Smooth muscle cell (in vitro differentiated cells): ENCODE measurements around the gene ZEB2. TPM values are rescaled to one million over a fixed set of nuclear protein-coding genes. Genes with fewer than 3 reads are reported as not detected.
A peak's percentile ranks its signal among the peaks of the same experiment; 100 is the strongest.

Experiments
- DNase-seq: peaks from one replicate; lab custom pipeline; 2025; ENCODE audit not compliant: unreplicated experiment; lab: John Stamatoyannopoulos, UW
- H2AFZ ChIP-seq: fragments of 200-600 bp; sonication (generic); 2 replicates; pipeline ENCODE4 v1.6.0; 2016; ENCODE audit warnings: antibody characterized with exemption, low read depth, mild to moderate bottlenecking
- H3F3A ChIP-seq: fragments of 200-600 bp; sonication (generic); 2 replicates; pipeline ENCODE4 v1.6.0; 2017; ENCODE audit warnings: antibody characterized with exemption, low read depth
- H3K27ac ChIP-seq: fragments of 200-600 bp; sonication (generic); 2 replicates; pipeline ENCODE4 v1.5.1; 2016; ENCODE audit warnings: low read depth, mild to moderate bottlenecking
- H3K27me3 ChIP-seq: fragments of 200-600 bp; sonication (generic); 2 replicates; pipeline ENCODE4 v1.6.1; 2016; ENCODE audit warnings: low read depth, mild to moderate bottlenecking
- H3K36me3 ChIP-seq: fragments of 200-600 bp; sonication (generic); 2 replicates; pipeline ENCODE4 v1.5.1; 2016; ENCODE audit warnings: low read depth
- H3K4me1 ChIP-seq: fragments of 200-600 bp; sonication (generic); 2 replicates; pipeline ENCODE4 v1.5.1; 2016; ENCODE audit warnings: low read depth
- H3K4me2 ChIP-seq: fragments of 200-600 bp; sonication (generic); 2 replicates; pipeline ENCODE4 v1.6.0; 2016; ENCODE audit warnings: mild to moderate bottlenecking
- H3K4me3 ChIP-seq: fragments of 200-600 bp; sonication (generic); 2 replicates; pipeline ENCODE4 v1.5.1; 2016; ENCODE audit warnings: mild to moderate bottlenecking
- H3K79me2 ChIP-seq: fragments of 200-600 bp; sonication (generic); 2 replicates; pipeline ENCODE4 v1.6.0; 2016; ENCODE audit warnings: low read depth, mild to moderate bottlenecking
- H3K9ac ChIP-seq: fragments of 200-600 bp; sonication (generic); 2 replicates; pipeline ENCODE4 v1.6.0; 2016; ENCODE audit warnings: low read depth
- H3K9me3 ChIP-seq: fragments of 200-600 bp; sonication (generic); replicated peaks from 2 replicates; pipeline ENCODE4 v1.5.1; 2016; ENCODE audit warnings: low read depth
- H4K20me1 ChIP-seq: fragments of 200-600 bp; sonication (generic); 2 replicates; pipeline ENCODE4 v1.6.0; 2016; ENCODE audit warnings: low read depth
- WGBS: methylation state at CpG from one replicate; pipeline ENCODE4 v1.1.7; 2016; ENCODE audit warnings: low lambda C conversion rate; 5-methylcytosine and 5-hydroxymethylcytosine counted together
- polyA plus RNA-seq: library from polyadenylated mRNA; unstranded; fragments of >200 nt; fragmentation: Nextera tagmentation; extraction: Ambion mirVana; gene quantifications from 2 replicates; pipeline ENCODE4 v1.2.1, GENCODE V29; 2016
- total RNA-seq: library from RNA; depleted of rRNA; stranded (reverse); fragments of >200 nt; gene quantifications from 2 replicates; pipeline ENCODE4 v1.2.3, GENCODE V29; 2014
- TF ChIP-seq, protein P1 (sequence below): fragments of 200-600 bp; sonication (generic); IDR thresholded peaks from 2 replicates; pipeline ENCODE4 v1.5.1; 2017; ENCODE audit warnings: borderline replicate concordance, mild to moderate bottlenecking, antibody characterized with exemption; ENCODE audit not compliant: insufficient read depth, poor library complexity, severe bottlenecking

ZEB2 gene
- total and polyA plus RNA-seq, 2 experiments from 2014 or later, result 67.5 to 148 TPM

DNA sequence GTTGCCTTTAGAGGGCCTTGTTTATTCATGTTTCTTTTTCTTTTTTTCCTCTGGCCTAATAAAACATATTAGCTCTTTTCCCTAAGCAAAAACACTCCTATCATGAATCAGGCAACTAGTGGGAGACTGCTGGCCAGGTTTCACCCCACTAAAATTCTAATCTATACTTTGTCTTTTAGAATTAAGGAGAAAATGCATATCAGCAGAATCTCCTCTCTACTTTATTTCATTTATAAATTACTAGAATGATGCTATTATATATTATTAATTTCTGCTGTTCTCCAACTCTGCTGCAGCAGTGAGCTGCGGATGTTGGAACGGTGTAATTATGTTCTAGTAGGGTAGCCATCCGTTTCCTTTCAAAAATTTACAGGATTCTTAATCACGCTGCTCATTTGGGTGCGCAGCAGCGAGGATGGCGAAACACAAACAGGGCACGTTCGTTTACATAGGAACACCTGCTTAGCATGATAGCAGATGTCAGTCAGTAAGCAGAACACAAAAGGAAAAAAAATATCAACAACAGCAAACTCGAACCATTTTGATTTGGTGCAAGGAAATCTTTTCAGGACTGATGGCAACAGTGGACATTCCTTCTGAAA lies 30.5 kb downstream of the ZEB2 start:
- H3K36me3 ChIP-seq, result no peaks in the 10 kb centered on the region
- H3K4me2 ChIP-seq, result no peak overlapping the region
- H3K4me1 ChIP-seq, result peaks cover 7% of the 10 kb centered on the region
- no peak for DNase-seq
- H4K20me1 ChIP-seq, result peaks cover 94% of the 10 kb centered on the region
- H3K4me3 ChIP-seq, result no peak overlapping the region
- peak overlapping the region; percentile 60 for H3K27ac ChIP-seq
- H3K27me3 ChIP-seq, result no peaks in the 10 kb centered on the region
- peaks cover 13% of the 10 kb centered on the region for H3F3A ChIP-seq
- no peak overlapping the region for H2AFZ ChIP-seq
- H3K79me2 ChIP-seq, result peaks cover 99% of the 10 kb centered on the region
- no peaks in the 10 kb centered on the region for H3K9me3 ChIP-seq
- no peak overlapping the region for H3K9ac ChIP-seq
- TF ChIP-seq, protein P1, sequence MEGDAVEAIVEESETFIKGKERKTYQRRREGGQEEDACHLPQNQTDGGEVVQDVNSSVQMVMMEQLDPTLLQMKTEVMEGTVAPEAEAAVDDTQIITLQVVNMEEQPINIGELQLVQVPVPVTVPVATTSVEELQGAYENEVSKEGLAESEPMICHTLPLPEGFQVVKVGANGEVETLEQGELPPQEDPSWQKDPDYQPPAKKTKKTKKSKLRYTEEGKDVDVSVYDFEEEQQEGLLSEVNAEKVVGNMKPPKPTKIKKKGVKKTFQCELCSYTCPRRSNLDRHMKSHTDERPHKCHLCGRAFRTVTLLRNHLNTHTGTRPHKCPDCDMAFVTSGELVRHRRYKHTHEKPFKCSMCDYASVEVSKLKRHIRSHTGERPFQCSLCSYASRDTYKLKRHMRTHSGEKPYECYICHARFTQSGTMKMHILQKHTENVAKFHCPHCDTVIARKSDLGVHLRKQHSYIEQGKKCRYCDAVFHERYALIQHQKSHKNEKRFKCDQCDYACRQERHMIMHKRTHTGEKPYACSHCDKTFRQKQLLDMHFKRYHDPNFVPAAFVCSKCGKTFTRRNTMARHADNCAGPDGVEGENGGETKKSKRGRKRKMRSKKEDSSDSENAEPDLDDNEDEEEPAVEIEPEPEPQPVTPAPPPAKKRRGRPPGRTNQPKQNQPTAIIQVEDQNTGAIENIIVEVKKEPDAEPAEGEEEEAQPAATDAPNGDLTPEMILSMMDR, result no peak
- 90% methylated on average over 10 of the region's 10 CpGs for WGBS

- H3K4me3 ChIP-seq, result no peak overlapping the region
- H3K36me3 ChIP-seq, result no peaks in the 10 kb centered on the region
- TF ChIP-seq, protein P1, result no peak
- no peak for DNase-seq
- no peak overlapping the region for H3K4me2 ChIP-seq
- H4K20me1 ChIP-seq, result peaks cover 88% of the 10 kb centered on the region
- peaks cover 6% of the 10 kb centered on the region for H3F3A ChIP-seq
- H3K9ac ChIP-seq, result no peak overlapping the region
- H3K27ac ChIP-seq, result peak overlapping the region; percentile 73
- H2AFZ ChIP-seq, result no peak overlapping the region
- H3K27me3 ChIP-seq, result no peaks in the 10 kb centered on the region
- WGBS, result 87% methylated on average over 5 of the region's 5 CpGs
- H3K79me2 ChIP-seq, result peaks cover 98% of the 10 kb centered on the region
- no peaks in the 10 kb centered on the region for H3K9me3 ChIP-seq
- H3K4me1 ChIP-seq, result peaks cover 34% of the 10 kb centered on the region
Observed at GRCh38 chr2:144484201-144484948, 35.5 kb downstream of the ZEB2 start.

- Histone ChIP-seq H3K36me3 (no peaks in the 10 kb centered on the region), H3K9me3 (no peaks in the 10 kb centered on the region), H3K79me2 (peaks cover 98% of the 10 kb centered on the region), H3K4me1 (peaks cover 59% of the 10 kb centered on the region), H3K27me3 (no peaks in the 10 kb centered on the region), H3F3A (peaks cover 20% of the 10 kb centered on the region), H4K20me1 (peaks cover 88% of the 10 kb centered on the region), H3K9ac (peak overlapping the region; percentile 2), H3K4me2 (peak overlapping the region; percentile 58), H2AFZ (no peak overlapping the region), H3K27ac (peak overlapping the region; percentile 73), H3K4me3 (no peak overlapping the region)
- TF ChIP-seq, protein P1, result no peak
- 83% methylated on average over 4 of the region's 4 CpGs for WGBS
- no peak for DNase-seq
Observed at GRCh38 chr2:144481666-144482065, 38.3 kb downstream of the ZEB2 start.
